HCT116 (cell line): ENCODE results near the gene LRP11.

Source experiments
- ATF3 ChIP-seq: IDR thresholded peaks from 2 replicates; pipeline ENCODE4 v1.6.1; 2012
- CTCF ChIP-seq, 3 experiments: fragments of 200-600 bp in 1 of 3; sonication (generic) in 1 of 3; IDR thresholded peaks in 2 of 3; conservative IDR thresholded peaks in 1 of 3; 2 replicates each; pipeline ENCODE4 v1.5.1; 2012 to 2017; ENCODE audit warnings: low read depth in 2 of 3, low read length in 2 of 3, antibody characterized with exemption in 1 of 3, borderline replicate concordance in 1 of 3, control low read depth in 1 of 3, mild to moderate bottlenecking in 1 of 3, mixed read lengths in 1 of 3, mixed run types in 1 of 3, moderate library complexity in 1 of 3; ENCODE audit not compliant: insufficient read depth in 1 of 3
- EGR1 ChIP-seq: IDR thresholded peaks from 2 replicates; pipeline ENCODE4 v1.6.1; 2012; ENCODE audit warnings: low read depth
- EZH2 ChIP-seq: fragments of 200-600 bp; sonication (generic); IDR thresholded peaks from 2 replicates; pipeline ENCODE4 v1.6.1; 2017; ENCODE audit warnings: antibody characterized with exemption, mixed run types
- EZH2phosphoT487 ChIP-seq: fragments of 200-600 bp; IDR thresholded peaks from 2 replicates; pipeline ENCODE4 v1.6.1; 2018; ENCODE audit warnings: antibody characterized with exemption, borderline replicate concordance
- JUND ChIP-seq: IDR thresholded peaks from 2 replicates; pipeline ENCODE4 v1.6.1; 2012
- POLR2A ChIP-seq: IDR thresholded peaks from 2 replicates; pipeline ENCODE4 v1.7.0; 2011; ENCODE audit warnings: borderline replicate concordance; ENCODE audit not compliant: insufficient read depth, insufficient read length; ENCODE audit errors: extremely low read depth
- POLR2AphosphoS5 ChIP-seq: IDR thresholded peaks from 2 replicates; pipeline ENCODE4 v1.6.1; 2011; ENCODE audit warnings: mild to moderate bottlenecking, low read depth, low read length, moderate library complexity
- TCF7L2 ChIP-seq: IDR thresholded peaks from 2 replicates; pipeline ENCODE4 v1.7.0; 2011; ENCODE audit warnings: borderline replicate concordance, inconsistent platforms; ENCODE audit not compliant: insufficient read depth, insufficient read length; ENCODE audit errors: extremely low read depth

- no peak for TF ChIP-seq EZH2
- TF ChIP-seq CTCF (IDR thresholded peaks at IDR 0.05 in 2 of 3, conservative IDR thresholded peaks at IDR 0.05 in 1 of 3; ENCODE audit: borderline replicate concordance in 1 of 3, insufficient read depth in 1 of 3, low read depth in 2 of 3, low read length in 2 of 3) = no peak
- no peak for TF ChIP-seq POLR2AphosphoS5
- no peak for TF ChIP-seq TCF7L2
- TF ChIP-seq POLR2A = no peak
- TF ChIP-seq EZH2phosphoT487 = no peak
- TF ChIP-seq ATF3 = no peak
- no peak for TF ChIP-seq JUND
- TF ChIP-seq EGR1 = no peak
Measured at GRCh38 chr6:149885888-149886287, 21.7 kb upstream of the LRP11 start.
